Measurements from ENCODE around the gene PIPOX.

The PIPOX gene

GRCh38 chr17:29099527-29099926, 56.6 kb downstream of the PIPOX start:
- DNase-seq (ENCODE audit: low spot score) = no peak

GRCh38 chr17:29100296-29100695, 57.4 kb downstream of the PIPOX start:
- DNase-seq (ENCODE audit: low spot score) = no peak

- DNase-seq (ENCODE audit: low spot score) = no peak
These were observed 59.1 kb downstream of the PIPOX start for GRCh38 chr17:29102046-29102445.

DNA sequence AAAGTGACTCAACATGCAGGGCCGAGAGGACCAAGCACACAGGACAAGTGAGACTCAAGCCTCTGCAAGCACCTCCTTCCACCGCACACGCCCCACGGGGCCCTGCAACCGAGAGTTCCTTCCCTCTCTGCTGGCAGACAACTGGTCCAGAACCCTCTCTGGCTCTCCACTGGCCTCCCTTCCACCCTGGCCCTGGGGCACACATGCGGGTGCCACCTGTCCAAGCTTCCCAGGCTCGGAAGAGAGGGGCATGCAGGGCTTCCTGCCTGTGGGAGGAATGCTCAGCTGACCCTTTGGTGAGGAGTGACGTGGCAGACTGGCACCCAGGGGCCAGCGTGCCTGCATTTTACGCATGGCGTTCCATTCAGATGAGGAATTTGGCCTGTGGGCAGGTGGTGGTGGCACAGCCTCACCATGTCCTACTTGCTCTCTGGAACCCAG, 59.8 kb downstream of the PIPOX start:
- no peak for DNase-seq (ENCODE audit: low spot score)

GRCh38 chr17:29103341-29103740, 60.4 kb downstream of the PIPOX start:
- DNase-seq (ENCODE audit: low spot score) = no peak
